Neural cell (in vitro differentiated cells): ENCODE data around the gene ZFP36L2. TPM values are rescaled to one million over a fixed set of nuclear protein-coding genes. Genes with fewer than 3 reads are reported as not detected.

ENCODE experiments used
- H2AFZ ChIP-seq: fragments of 200-600, 300-800 bp; sonication (generic), shearing (Covaris generic); 2 replicates; pipeline ENCODE4 v1.6.0; 2014; ENCODE audit warnings: low read depth, mild to moderate bottlenecking, antibody characterized with exemption, low read length, moderate library complexity
- H3F3A ChIP-seq: fragments of 200-600 bp; shearing (Covaris generic); 2 replicates; pipeline ENCODE4 v1.6.1; 2016; ENCODE audit warnings: mild to moderate bottlenecking, moderate library complexity, mixed read lengths, antibody characterized with exemption, low read length; ENCODE audit not compliant: insufficient read depth, poor library complexity, severe bottlenecking
- H3K27ac ChIP-seq: fragments of 200-600, 300-800 bp; sonication (generic), shearing (Covaris generic); 2 replicates; pipeline ENCODE4 v1.5.1; 2014; ENCODE audit warnings: mild to moderate bottlenecking, low read length, moderate library complexity
- H3K27me3 ChIP-seq: fragments of 300-800, 200-600 bp; sonication (generic), shearing (Covaris generic); 2 replicates; pipeline ENCODE4 v1.6.0; 2014; ENCODE audit warnings: mild to moderate bottlenecking, low read depth, low read length, moderate library complexity; ENCODE audit not compliant: insufficient read depth
- H3K36me3 ChIP-seq: fragments of 300-800, 200-600 bp; sonication (generic), shearing (Covaris generic); 2 replicates; pipeline ENCODE4 v1.5.1; 2014; ENCODE audit warnings: mild to moderate bottlenecking, antibody characterized with exemption, low read length, moderate library complexity; ENCODE audit not compliant: insufficient read depth
- H3K4me2 ChIP-seq: fragments of 300-800, 200-600 bp; sonication (generic), shearing (Covaris generic); 2 replicates; pipeline ENCODE4 v1.6.0; 2014; ENCODE audit warnings: mild to moderate bottlenecking, low read length
- H3K4me3 ChIP-seq: fragments of 300-800, 200-600 bp; sonication (generic), shearing (Covaris generic); 2 replicates; pipeline ENCODE4 v1.5.1; 2014; ENCODE audit warnings: mild to moderate bottlenecking, low read length, moderate library complexity
- H3K79me2 ChIP-seq: fragments of 200-600 bp; shearing (Covaris generic); replicated peaks from 2 replicates; pipeline ENCODE4 v1.6.0; 2014; ENCODE audit warnings: mild to moderate bottlenecking, low read length, moderate library complexity; ENCODE audit not compliant: insufficient read depth
- H3K9ac ChIP-seq: fragments of 300-800, 200-600 bp; sonication (generic), shearing (Covaris generic); 2 replicates; pipeline ENCODE4 v1.6.1; 2016; ENCODE audit warnings: mild to moderate bottlenecking, low read length, mixed read lengths
- H3K9me2 ChIP-seq: fragments of 200-600 bp; shearing (Covaris generic); 2 replicates; pipeline ENCODE4 v1.6.1; 2016; ENCODE audit warnings: mild to moderate bottlenecking, low read length, mixed read lengths; ENCODE audit not compliant: insufficient read depth
- H3K9me3 ChIP-seq: fragments of 200-600, 300-800 bp; sonication (generic), shearing (Covaris generic); 2 replicates; pipeline ENCODE4 v1.6.1; 2016; ENCODE audit warnings: mild to moderate bottlenecking, mixed run types, low read length, moderate library complexity, mixed read lengths
- H4K20me1 ChIP-seq: fragments of 200-600 bp; shearing (Covaris generic); 2 replicates; pipeline ENCODE4 v1.6.1; 2016; ENCODE audit warnings: mild to moderate bottlenecking, mixed run types; ENCODE audit not compliant: insufficient read depth
- CTCF ChIP-seq: fragments of 450-650 bp; IDR thresholded peaks from 2 replicates; pipeline ENCODE4 v1.5.1; 2014; ENCODE audit warnings: antibody characterized with exemption, mild to moderate bottlenecking, moderate library complexity; ENCODE audit not compliant: poor library complexity, severe bottlenecking
- EP300 ChIP-seq: fragments of 450-650 bp; conservative IDR thresholded peaks from 2 replicates; pipeline ENCODE4 v1.6.1; 2014; ENCODE audit warnings: antibody characterized with exemption, mild to moderate bottlenecking, moderate library complexity; ENCODE audit not compliant: poor library complexity, severe bottlenecking
- EZH2 ChIP-seq: fragments of 200-600, 300-800 bp; shearing (Covaris generic), sonication (generic); IDR thresholded peaks from 2 replicates; pipeline ENCODE4 v1.6.1; 2014; ENCODE audit warnings: antibody characterized with exemption, low read length, borderline replicate concordance, mild to moderate bottlenecking; ENCODE audit not compliant: insufficient read depth, poor library complexity, severe bottlenecking
- MXI1 ChIP-seq: fragments of 450-650 bp; conservative IDR thresholded peaks from 2 replicates; pipeline ENCODE4 v1.6.1; 2014; ENCODE audit warnings: antibody characterized with exemption, mild to moderate bottlenecking; ENCODE audit not compliant: poor library complexity, severe bottlenecking
- POLR2AphosphoS5 ChIP-seq: IDR thresholded peaks from 2 replicates; pipeline ENCODE4 v1.6.1; 2012
- RAD21 ChIP-seq: fragments of 450-650 bp; conservative IDR thresholded peaks from 2 replicates; pipeline ENCODE4 v1.6.1; 2014; ENCODE audit warnings: antibody characterized with exemption, mild to moderate bottlenecking, moderate library complexity
- REST ChIP-seq: IDR thresholded peaks from 2 replicates; pipeline ENCODE4 v1.6.1; 2012; ENCODE audit warnings: borderline replicate concordance
- SMC3 ChIP-seq: fragments of 450-650 bp; conservative IDR thresholded peaks from 2 replicates; pipeline ENCODE4 v1.6.1; 2014; ENCODE audit warnings: antibody characterized with exemption, mild to moderate bottlenecking, moderate library complexity; ENCODE audit not compliant: poor library complexity
- TAF1 ChIP-seq: IDR thresholded peaks from 2 replicates; pipeline ENCODE4 v1.6.1; 2012; ENCODE audit warnings: low read depth
- polyA plus RNA-seq: library from polyadenylated mRNA; depleted of rRNA; stranded (reverse); fragments of >200 nt; gene quantifications from 2 replicates; pipeline ENCODE4 v1.2.3, GENCODE V29; 2014

ZFP36L2 gene
- polyA plus RNA-seq, 1 donor from 2014 or later = 0.33 TPM

GRCh38 chr2:43199492-43200488 lies 26.6 kb downstream of the ZFP36L2 start:
- no peaks in the 10 kb centered on the region for H3K9me3 ChIP-seq
- no peak overlapping the region for H2AFZ ChIP-seq
- H3K27me3 ChIP-seq = no peaks in the 10 kb centered on the region
- no peaks in the 10 kb centered on the region for H3K79me2 ChIP-seq
- H3K4me3 ChIP-seq = no peak overlapping the region
- H3F3A ChIP-seq = no peaks in the 10 kb centered on the region
- H4K20me1 ChIP-seq = no peaks in the 10 kb centered on the region
- no peak overlapping the region for H3K27ac ChIP-seq
- no peaks in the 10 kb centered on the region for H3K9me2 ChIP-seq
- no peak for TF ChIP-seq RAD21
- TF ChIP-seq MXI1 = no peak
- no peak for TF ChIP-seq POLR2AphosphoS5
- no peak for TF ChIP-seq EZH2
- no peak for TF ChIP-seq SMC3
- TF ChIP-seq TAF1 = no peak
- no peak for TF ChIP-seq EP300
- TF ChIP-seq CTCF = no peak
- H3K4me2 ChIP-seq = no peak overlapping the region
- no peak overlapping the region for H3K9ac ChIP-seq
- no peaks in the 10 kb centered on the region for H3K36me3 ChIP-seq

GRCh38 chr2:43198263-43198662 lies 28.1 kb downstream of the ZFP36L2 start:
- no peak for TF ChIP-seq REST
- TF ChIP-seq EZH2 = no peak
- no peak for TF ChIP-seq POLR2AphosphoS5
- TF ChIP-seq CTCF = no peak
- TF ChIP-seq SMC3 = no peak
- no peak for TF ChIP-seq MXI1
- TF ChIP-seq RAD21 = no peak
- TF ChIP-seq TAF1 = no peak
- no peak for TF ChIP-seq EP300
- Histone ChIP-seq H3F3A (no peaks in the 10 kb centered on the region), H4K20me1 (no peaks in the 10 kb centered on the region), H3K4me3 (no peak overlapping the region), H2AFZ (no peak overlapping the region), H3K36me3 (no peaks in the 10 kb centered on the region), H3K9ac (no peak overlapping the region), H3K9me2 (no peaks in the 10 kb centered on the region), H3K27me3 (no peaks in the 10 kb centered on the region), H3K4me2 (no peak overlapping the region), H3K79me2 (no peaks in the 10 kb centered on the region), H3K9me3 (no peaks in the 10 kb centered on the region), H3K27ac (no peak overlapping the region)
